PFSK-1 (cell line): ENCODE data around the gene DCUN1D4.

ENCODE experiments used
- FOXP2 ChIP-seq: optimal IDR thresholded peaks from 2 replicates; pipeline ENCODE3; 2011; ENCODE audit warnings: borderline replicate concordance, control low read depth, inconsistent platforms; ENCODE audit not compliant: insufficient read depth; ENCODE audit errors: extremely low read length, extremely low read depth
- POLR2AphosphoS5 ChIP-seq: IDR thresholded peaks from 2 replicates; pipeline ENCODE4 v1.6.1; 2012; ENCODE audit warnings: low read depth, mild to moderate bottlenecking, control low read depth, low read length, moderate library complexity
- SIN3A ChIP-seq: IDR thresholded peaks from 2 replicates; pipeline ENCODE4 v1.6.1; 2012; ENCODE audit warnings: mild to moderate bottlenecking, low read length, moderate library complexity, borderline replicate concordance; ENCODE audit not compliant: insufficient read depth
- TAF1 ChIP-seq: IDR thresholded peaks from 2 replicates; pipeline ENCODE4 v1.6.1; 2012; ENCODE audit warnings: low read length, control low read depth, borderline replicate concordance; ENCODE audit not compliant: insufficient read depth
- TF ChIP-seq, protein P1 (sequence below), 2 experiments: IDR thresholded peaks; 2 replicates each; pipeline versions ENCODE4 v1.6.1 to v1.8.0; 2011 to 2012; ENCODE audit warnings: low read depth in 2 of 2, low read length in 2 of 2, control low read depth in 1 of 2, inconsistent platforms in 1 of 2, mild to moderate bottlenecking in 1 of 2, moderate library complexity in 1 of 2; ENCODE audit not compliant: insufficient read depth in 1 of 2

DCUN1D4 gene

DNA sequence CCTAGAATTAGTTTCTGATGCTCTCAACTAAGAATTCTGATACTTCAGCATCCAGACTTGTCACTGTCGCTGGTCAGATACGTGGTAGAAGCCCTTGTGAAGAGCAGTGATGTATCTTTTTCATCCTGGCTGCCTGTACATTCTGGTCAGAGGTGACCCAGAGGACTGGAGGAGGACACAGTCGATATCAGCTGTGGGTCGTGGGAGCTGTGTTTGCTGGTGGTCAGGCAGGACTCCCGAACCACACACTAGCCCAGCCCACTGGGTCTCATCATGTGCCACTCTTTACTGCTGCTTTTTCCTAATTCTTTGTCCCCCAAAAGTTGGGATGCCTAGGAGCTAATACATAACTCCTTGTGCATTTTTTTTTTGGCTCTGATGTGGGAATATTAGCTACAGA lies 6.5 kb downstream of the DCUN1D4 start:
- TF ChIP-seq, protein P1, sequence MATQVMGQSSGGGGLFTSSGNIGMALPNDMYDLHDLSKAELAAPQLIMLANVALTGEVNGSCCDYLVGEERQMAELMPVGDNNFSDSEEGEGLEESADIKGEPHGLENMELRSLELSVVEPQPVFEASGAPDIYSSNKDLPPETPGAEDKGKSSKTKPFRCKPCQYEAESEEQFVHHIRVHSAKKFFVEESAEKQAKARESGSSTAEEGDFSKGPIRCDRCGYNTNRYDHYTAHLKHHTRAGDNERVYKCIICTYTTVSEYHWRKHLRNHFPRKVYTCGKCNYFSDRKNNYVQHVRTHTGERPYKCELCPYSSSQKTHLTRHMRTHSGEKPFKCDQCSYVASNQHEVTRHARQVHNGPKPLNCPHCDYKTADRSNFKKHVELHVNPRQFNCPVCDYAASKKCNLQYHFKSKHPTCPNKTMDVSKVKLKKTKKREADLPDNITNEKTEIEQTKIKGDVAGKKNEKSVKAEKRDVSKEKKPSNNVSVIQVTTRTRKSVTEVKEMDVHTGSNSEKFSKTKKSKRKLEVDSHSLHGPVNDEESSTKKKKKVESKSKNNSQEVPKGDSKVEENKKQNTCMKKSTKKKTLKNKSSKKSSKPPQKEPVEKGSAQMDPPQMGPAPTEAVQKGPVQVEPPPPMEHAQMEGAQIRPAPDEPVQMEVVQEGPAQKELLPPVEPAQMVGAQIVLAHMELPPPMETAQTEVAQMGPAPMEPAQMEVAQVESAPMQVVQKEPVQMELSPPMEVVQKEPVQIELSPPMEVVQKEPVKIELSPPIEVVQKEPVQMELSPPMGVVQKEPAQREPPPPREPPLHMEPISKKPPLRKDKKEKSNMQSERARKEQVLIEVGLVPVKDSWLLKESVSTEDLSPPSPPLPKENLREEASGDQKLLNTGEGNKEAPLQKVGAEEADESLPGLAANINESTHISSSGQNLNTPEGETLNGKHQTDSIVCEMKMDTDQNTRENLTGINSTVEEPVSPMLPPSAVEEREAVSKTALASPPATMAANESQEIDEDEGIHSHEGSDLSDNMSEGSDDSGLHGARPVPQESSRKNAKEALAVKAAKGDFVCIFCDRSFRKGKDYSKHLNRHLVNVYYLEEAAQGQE (IDR thresholded peaks at IDR 0.05; ENCODE audit: insufficient read depth in 1 of 2, low read depth in 2 of 2, low read length in 2 of 2) = no peak
- TF ChIP-seq POLR2AphosphoS5 = no peak
- no peak for TF ChIP-seq TAF1
- no peak for TF ChIP-seq FOXP2
- TF ChIP-seq SIN3A = no peak

DNA sequence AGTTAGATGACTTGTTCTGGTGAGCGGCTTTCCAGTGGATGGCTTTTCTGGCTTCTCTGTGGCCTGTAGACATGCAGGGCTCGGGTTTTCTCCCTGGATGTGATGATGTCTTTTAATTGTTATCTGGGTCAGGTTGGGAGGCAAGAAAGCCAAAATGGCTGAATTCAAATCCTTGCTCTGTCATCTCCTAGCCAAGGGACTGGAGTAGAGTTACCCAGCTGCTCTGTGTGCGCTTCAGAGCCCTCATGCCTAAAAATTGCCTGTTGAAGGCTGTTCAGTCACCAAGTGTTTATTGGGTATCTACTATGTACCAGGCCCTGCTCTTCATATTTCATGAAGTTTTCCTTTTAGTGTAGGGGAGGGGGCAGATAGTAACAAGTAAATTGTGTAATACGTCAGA lies 7.3 kb downstream of the DCUN1D4 start:
- TF ChIP-seq SIN3A (no peak), POLR2AphosphoS5 (no peak), FOXP2 (no peak), TAF1 (no peak)
- TF ChIP-seq, protein P1 (IDR thresholded peaks at IDR 0.05; ENCODE audit: insufficient read depth in 1 of 2, low read depth in 2 of 2, low read length in 2 of 2) = no peak

DNA sequence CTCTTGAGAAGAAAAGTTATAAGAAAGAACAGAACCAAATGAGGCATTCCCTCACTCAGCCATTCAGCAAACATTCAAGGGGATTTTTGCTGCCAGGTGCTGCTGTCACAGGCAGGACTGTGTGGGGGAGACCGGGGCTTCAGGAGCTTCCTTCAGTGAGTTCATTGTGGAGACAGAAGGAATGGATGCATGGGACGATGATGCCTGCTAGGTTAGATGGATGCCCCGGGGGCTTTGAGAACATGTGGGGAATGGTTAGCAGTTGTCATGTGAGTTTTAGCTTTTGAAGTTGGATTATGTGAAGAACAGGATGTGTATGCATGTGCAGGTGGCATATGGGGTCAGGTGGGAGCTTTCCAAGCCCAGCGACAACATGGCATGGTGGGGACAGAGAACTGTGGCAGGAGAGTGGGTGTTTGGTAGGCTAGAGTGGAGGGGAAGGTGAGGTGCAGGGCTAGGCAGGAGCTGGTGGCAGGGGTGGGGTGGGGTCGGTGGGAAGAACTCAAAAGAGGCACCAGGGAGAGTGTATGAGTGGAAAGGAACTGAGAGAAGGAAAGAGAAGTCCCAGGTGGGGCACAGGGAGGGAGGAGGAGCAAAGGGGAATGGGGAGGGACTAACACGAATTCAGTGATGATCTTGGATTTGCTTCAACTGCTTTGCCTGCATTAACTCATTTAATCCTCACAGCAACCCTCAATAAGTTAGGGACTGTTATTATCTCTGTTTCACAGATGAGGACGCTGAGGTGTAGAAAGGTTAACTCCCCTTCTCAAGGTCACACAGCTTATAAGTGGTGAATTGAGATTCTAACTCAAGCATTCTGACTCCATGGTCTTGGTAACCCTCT lies 8.4 kb downstream of the DCUN1D4 start:
- TF ChIP-seq FOXP2 (no peak), TAF1 (no peak), POLR2AphosphoS5 (no peak), SIN3A (no peak)
- TF ChIP-seq, protein P1 (IDR thresholded peaks at IDR 0.05; ENCODE audit: insufficient read depth in 1 of 2, low read depth in 2 of 2, low read length in 2 of 2) = no peak

DNA sequence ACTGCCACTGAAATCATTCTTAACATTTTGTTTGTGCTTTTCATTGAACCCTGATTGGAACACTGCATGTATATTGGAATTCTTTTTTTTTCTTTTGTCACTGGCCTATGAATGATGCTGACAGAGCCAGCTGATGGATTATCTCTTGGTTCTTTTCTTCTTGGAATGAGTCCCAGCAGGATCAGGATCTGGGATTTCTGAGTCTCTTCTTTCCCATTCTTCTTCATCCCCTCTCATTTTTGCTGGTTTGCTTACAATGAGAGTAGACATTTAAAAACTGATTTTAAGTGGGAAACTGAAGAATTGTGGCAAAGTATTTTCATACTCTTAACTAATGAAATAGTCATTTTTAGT lies 9.0 kb downstream of the DCUN1D4 start:
- TF ChIP-seq SIN3A = no peak

DNA sequence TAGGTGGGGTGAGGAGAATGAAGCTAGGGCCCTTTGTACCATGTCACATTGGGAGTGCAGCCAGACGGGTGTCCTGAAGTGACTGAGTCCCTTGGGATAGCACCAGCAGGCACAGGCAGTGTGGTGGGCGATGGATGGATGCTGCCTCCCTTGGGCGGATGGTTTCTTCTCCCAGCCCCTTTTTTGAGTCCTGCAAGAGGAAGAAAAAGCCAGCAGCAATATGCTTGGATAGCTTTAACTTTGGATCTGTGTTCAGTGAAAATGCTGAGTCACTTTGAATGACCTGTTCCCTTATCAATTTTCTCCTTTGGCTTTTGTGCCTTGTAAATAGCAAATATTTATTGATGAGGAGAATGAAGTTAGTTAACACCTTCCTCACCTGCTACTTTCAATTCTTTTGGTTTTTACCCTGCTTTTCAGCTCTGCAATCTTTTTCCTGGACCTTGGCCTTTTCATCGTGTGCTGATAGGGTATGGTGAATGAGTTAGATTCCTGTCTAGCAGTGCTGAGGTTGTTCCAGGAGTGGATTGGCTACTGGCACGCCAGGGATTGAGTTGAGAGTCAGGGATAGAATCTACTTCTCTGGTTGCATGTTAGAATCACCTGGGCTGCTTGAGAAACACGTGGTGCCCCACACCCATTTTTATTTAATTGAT lies 10.2 kb downstream of the DCUN1D4 start:
- TF ChIP-seq FOXP2 (no peak), POLR2AphosphoS5 (no peak), SIN3A (no peak), TAF1 (no peak)
- TF ChIP-seq, protein P1 (IDR thresholded peaks at IDR 0.05; ENCODE audit: insufficient read depth in 1 of 2, low read depth in 2 of 2, low read length in 2 of 2) = no peak
